Activated T-cell treated with anti-CD3 and anti-CD28 coated beads, Interleukin-2, amount 50 U/mL, for 72 hours (primary cell): ENCODE data around the gene ATOSA. TPM values are rescaled to one million over a fixed set of nuclear protein-coding genes. Genes with fewer than 3 reads are reported as not detected.

Experiments
- ATAC-seq, 2 donors: fragments of 150-1000 bp; cut with Tn5 transposase; replicated peaks in 1 of 2; 2 replicates each; pipeline ENCODE4 v1.10.0; 2021; ENCODE audit warnings: moderate library complexity in 2 of 2, mild to moderate bottlenecking in 1 of 2
- DNase-seq, 2 donors: peaks; one replicate each; pipeline ENCODE4 v3.0.0; 2021 to 2022; ENCODE audit warnings: mixed read lengths in 1 of 2
- H3K27ac Mint-ChIP-seq: one replicate; pipeline ENCODE4 v1.8.0; 2022; ENCODE audit warnings: mild to moderate bottlenecking, moderate library complexity, mixed read lengths
- H3K27me3 Mint-ChIP-seq: one replicate; pipeline ENCODE4 v1.8.0; 2022; ENCODE audit warnings: low read depth, mixed read lengths
- H3K36me3 Mint-ChIP-seq, 2 donors: one replicate each; pipeline ENCODE4 v1.8.0; 2022; ENCODE audit warnings: mixed read lengths in 2 of 2, mild to moderate bottlenecking in 1 of 2; ENCODE audit not compliant: insufficient read depth in 2 of 2
- H3K4me1 Mint-ChIP-seq: one replicate; pipeline ENCODE4 v1.8.0; 2022; ENCODE audit warnings: low read depth, mixed read lengths
- H3K4me3 Mint-ChIP-seq, 2 donors: one replicate each; pipeline ENCODE4 v1.8.0; 2022; ENCODE audit warnings: mild to moderate bottlenecking in 2 of 2, mixed read lengths in 2 of 2, moderate library complexity in 2 of 2
- H3K9me3 Mint-ChIP-seq, 2 donors: one replicate each; pipeline ENCODE4 v1.8.0; 2022; ENCODE audit warnings: mixed read lengths in 2 of 2
- total RNA-seq, 2 donors: library from RNA; stranded (reverse); gene quantifications; one replicate each; pipeline ENCODE4 v1.2.3, GENCODE V29; 2022

ATOSA gene
- total RNA-seq, 2 donors from 2014 or later = 37.2 to 41.7 TPM

GRCh38 chr15:52658955-52659354, 20.2 kb downstream of the ATOSA start:
- ATAC-seq (peak; percentile 94 to 95), DNase-seq (peak; percentile 58 to 70)
- peaks cover 4 to 16% of the 10 kb centered on the region in 2 donors for H3K36me3 Mint-ChIP-seq
- no peaks in the 10 kb centered on the region for H3K9me3 Mint-ChIP-seq
- peak overlapping the region; percentile 21 for H3K27ac Mint-ChIP-seq
- peak overlapping the region; percentile 48 to 55 for H3K4me3 Mint-ChIP-seq
- H3K27me3 Mint-ChIP-seq = no peaks in the 10 kb centered on the region
- peaks cover 48% of the 10 kb centered on the region for H3K4me1 Mint-ChIP-seq

DNA sequence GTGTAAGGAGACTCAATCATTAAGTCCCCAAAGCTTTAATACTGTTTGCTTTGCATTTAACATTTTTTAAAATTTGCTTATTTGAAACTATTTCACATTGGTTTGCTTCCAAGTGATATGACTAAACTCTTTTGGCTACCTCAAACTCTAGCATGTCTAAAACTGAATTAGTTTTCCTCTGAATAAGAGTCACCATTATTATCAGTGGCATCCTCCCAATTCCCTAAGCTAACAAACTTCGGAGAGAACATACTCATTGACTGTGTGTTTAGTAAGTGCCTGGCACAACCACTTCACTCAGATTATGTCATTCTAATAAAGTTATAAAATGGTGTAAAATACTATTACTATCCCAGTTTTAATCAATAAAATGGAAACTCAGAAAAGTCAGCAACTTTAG, 21.9 kb downstream of the ATOSA start:
- Mint-ChIP-seq H3K9me3 (no peaks in the 10 kb centered on the region), H3K4me3 (no peak overlapping the region), H3K4me1 (peaks cover 44% of the 10 kb centered on the region), H3K36me3 (peaks cover 4 to 12% of the 10 kb centered on the region in 2 donors), H3K27me3 (no peaks in the 10 kb centered on the region), H3K27ac (no peak overlapping the region)
- no peak for DNase-seq
- no peak for ATAC-seq

GRCh38 chr15:52656412-52656811, 22.8 kb downstream of the ATOSA start:
- H3K27me3 Mint-ChIP-seq = no peaks in the 10 kb centered on the region
- DNase-seq (no peak), ATAC-seq (no peak)
- peaks cover 4 to 11% of the 10 kb centered on the region in 2 donors for H3K36me3 Mint-ChIP-seq
- no peak overlapping the region for H3K27ac Mint-ChIP-seq
- H3K4me1 Mint-ChIP-seq = peaks cover 38% of the 10 kb centered on the region
- no peaks in the 10 kb centered on the region for H3K9me3 Mint-ChIP-seq
- H3K4me3 Mint-ChIP-seq = no peak overlapping the region

- H3K9me3 Mint-ChIP-seq = no peaks in the 10 kb centered on the region
- ATAC-seq = peak in 1 of 2 donors; percentile 43
- H3K4me3 Mint-ChIP-seq = no peak overlapping the region
- DNase-seq = no peak
- H3K4me1 Mint-ChIP-seq = peaks cover 17% of the 10 kb centered on the region
- no peaks in the 10 kb centered on the region for H3K27me3 Mint-ChIP-seq
- peaks cover 0 to 6% of the 10 kb centered on the region in 2 donors for H3K36me3 Mint-ChIP-seq
- no peak overlapping the region for H3K27ac Mint-ChIP-seq
Observed at GRCh38 chr15:52653431-52653964, 25.7 kb downstream of the ATOSA start.

DNA sequence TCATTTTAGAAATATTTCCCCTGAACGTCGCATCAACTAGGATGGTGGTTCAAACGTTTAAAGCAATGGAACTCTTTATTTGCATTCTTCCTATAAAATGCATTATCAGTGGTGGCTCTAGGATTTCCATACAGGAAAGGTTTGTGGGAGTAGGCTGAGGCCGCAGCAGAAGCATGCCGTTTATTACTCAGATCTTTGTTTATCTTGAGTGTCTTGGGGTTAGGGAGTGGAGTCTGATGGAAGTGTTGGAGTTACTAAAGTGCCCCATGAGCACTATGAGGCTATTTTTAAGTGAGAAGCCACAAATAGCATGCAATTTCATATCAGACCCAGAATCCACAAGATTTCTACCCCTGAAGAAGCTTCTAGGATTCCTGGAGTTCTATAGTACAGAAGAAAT, 26.2 kb downstream of the ATOSA start:
- ATAC-seq (no peak), DNase-seq (no peak)
- Mint-ChIP-seq H3K9me3 (no peaks in the 10 kb centered on the region), H3K4me3 (no peak overlapping the region), H3K36me3 (peaks cover 0 to 3% of the 10 kb centered on the region in 2 donors), H3K4me1 (peaks cover 12% of the 10 kb centered on the region), H3K27me3 (no peaks in the 10 kb centered on the region), H3K27ac (no peak overlapping the region)

GRCh38 chr15:52652286-52652685, 26.9 kb downstream of the ATOSA start:
- ATAC-seq (no peak), DNase-seq (no peak)
- Mint-ChIP-seq H3K36me3 (peaks cover 0 to 3% of the 10 kb centered on the region in 2 donors), H3K4me1 (peaks cover 12% of the 10 kb centered on the region), H3K27ac (no peak overlapping the region), H3K27me3 (no peaks in the 10 kb centered on the region), H3K4me3 (peak overlapping the region; percentile 69 to 77), H3K9me3 (no peaks in the 10 kb centered on the region)

DNA sequence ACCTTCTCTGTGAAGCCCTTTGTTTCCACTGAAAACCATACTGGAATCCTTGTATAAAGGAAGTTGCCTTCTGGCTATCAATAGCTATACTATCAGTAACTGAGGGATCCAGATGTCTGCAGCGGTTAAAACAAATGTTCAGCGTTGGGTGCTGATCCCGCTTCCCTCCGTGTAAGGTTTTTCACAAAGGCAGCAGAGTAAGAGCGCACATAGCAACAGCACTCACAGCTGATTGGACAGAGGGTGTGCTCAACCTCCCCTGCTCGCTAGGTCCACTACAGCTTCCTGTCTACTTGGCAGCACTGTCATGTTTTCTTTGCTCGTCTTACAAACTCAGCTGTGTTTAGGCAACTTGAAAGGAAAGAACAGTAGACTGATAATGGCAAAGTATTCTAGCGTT, 27.3 kb downstream of the ATOSA start:
- ATAC-seq = peak; percentile 99 to 100
- peak overlapping the region; percentile 69 to 77 for H3K4me3 Mint-ChIP-seq
- peaks cover 0 to 3% of the 10 kb centered on the region in 2 donors for H3K36me3 Mint-ChIP-seq
- peak; percentile 28 to 37 for DNase-seq
- H3K4me1 Mint-ChIP-seq = peaks cover 12% of the 10 kb centered on the region
- no peaks in the 10 kb centered on the region for H3K9me3 Mint-ChIP-seq
- H3K27ac Mint-ChIP-seq = peak overlapping the region; percentile 41
- no peaks in the 10 kb centered on the region for H3K27me3 Mint-ChIP-seq

- Mint-ChIP-seq H3K4me1 (peaks cover 12% of the 10 kb centered on the region), H3K4me3 (no peak overlapping the region), H3K27ac (no peak overlapping the region), H3K9me3 (no peaks in the 10 kb centered on the region), H3K27me3 (no peaks in the 10 kb centered on the region), H3K36me3 (peaks cover 0 to 3% of the 10 kb centered on the region in 2 donors)
- no peak for DNase-seq
- ATAC-seq = no peak
Observed at GRCh38 chr15:52651114-52651513, 28.1 kb downstream of the ATOSA start.

DNA sequence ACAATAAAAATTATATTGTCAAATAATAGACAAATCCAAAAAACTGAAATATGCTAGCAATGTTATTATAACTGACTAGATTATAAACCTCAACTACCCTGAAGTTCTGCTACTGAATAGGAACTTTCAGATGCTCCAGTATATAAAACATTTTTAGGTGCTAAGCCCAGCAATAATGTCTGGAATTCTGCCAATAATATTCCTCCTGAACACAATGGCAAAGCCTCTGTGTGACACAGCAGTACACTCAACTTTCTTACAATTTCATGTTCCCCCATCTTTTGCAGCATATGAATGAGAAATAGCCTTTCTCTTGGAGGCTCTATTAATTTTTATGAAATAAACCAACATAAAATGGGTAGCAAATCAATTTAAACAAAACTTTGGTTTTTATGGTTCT, 29.5 kb downstream of the ATOSA start:
- no peak overlapping the region for H3K27ac Mint-ChIP-seq
- no peaks in the 10 kb centered on the region for H3K27me3 Mint-ChIP-seq
- H3K4me3 Mint-ChIP-seq = no peak overlapping the region
- peaks cover 0 to 3% of the 10 kb centered on the region in 2 donors for H3K36me3 Mint-ChIP-seq
- no peaks in the 10 kb centered on the region for H3K9me3 Mint-ChIP-seq
- ATAC-seq (no peak), DNase-seq (no peak)
- H3K4me1 Mint-ChIP-seq = peaks cover 7% of the 10 kb centered on the region

GRCh38 chr15:52645916-52646315, 33.3 kb downstream of the ATOSA start:
- Mint-ChIP-seq H3K36me3 (no peaks in the 10 kb centered on the region), H3K4me1 (peaks cover 9% of the 10 kb centered on the region), H3K4me3 (no peak overlapping the region), H3K9me3 (no peaks in the 10 kb centered on the region), H3K27ac (peak overlapping the region; percentile 3), H3K27me3 (no peaks in the 10 kb centered on the region)
- no peak for ATAC-seq
- DNase-seq = no peak

GRCh38 chr15:52642386-52643361, 36.5 kb downstream of the ATOSA start:
- no peak for ATAC-seq
- Mint-ChIP-seq H3K4me1 (peaks cover 9% of the 10 kb centered on the region), H3K27ac (no peak overlapping the region), H3K36me3 (no peaks in the 10 kb centered on the region), H3K9me3 (no peaks in the 10 kb centered on the region), H3K27me3 (no peaks in the 10 kb centered on the region), H3K4me3 (no peak overlapping the region)
- no peak for DNase-seq

DNA sequence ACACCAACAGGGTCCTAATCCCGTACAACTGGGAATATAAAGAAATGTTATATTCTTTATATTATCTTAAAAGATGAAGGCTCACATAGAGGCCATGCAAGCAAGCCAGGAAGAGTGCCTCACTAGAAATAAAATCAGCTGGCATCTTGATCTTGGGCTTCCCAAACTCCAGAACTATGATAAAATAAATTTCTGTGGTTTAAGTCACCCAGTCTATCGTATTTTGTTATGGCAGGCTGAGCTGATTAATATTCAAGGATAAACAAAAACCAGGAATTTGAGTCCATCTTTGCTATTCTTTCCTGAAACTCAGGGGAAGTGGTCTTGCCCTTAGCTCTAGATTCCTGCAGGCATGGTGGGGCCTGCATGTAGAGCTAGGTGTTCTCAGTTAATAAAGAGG, 42.7 kb downstream of the ATOSA start:
- DNase-seq (no peak), ATAC-seq (peak in 1 of 2 donors; percentile 27)
- Mint-ChIP-seq H3K9me3 (no peaks in the 10 kb centered on the region), H3K36me3 (peaks cover 1 to 5% of the 10 kb centered on the region in 2 donors), H3K4me3 (no peak overlapping the region), H3K27ac (no peak overlapping the region), H3K27me3 (no peaks in the 10 kb centered on the region), H3K4me1 (no peaks in the 10 kb centered on the region)

DNA sequence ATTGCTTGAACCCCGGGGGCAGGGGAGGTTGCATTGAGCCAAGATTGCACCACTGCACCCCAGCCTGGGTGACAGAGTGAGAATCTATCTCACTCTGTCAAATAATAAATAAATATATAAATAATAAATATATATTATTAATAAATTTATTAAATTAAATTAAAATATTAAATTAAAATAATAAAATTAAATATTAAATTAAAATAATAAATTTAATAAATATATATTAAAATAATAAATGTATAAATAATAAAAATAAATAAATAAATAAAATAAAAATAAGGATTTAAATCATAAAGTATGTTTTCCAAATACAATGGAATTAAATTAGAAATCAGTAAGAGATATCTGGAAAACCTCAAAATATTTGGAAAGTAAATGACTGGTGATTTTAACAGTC, 43.3 kb downstream of the ATOSA start:
- Mint-ChIP-seq H3K27ac (no peak overlapping the region), H3K9me3 (no peaks in the 10 kb centered on the region), H3K36me3 (peaks cover 1 to 5% of the 10 kb centered on the region in 2 donors), H3K4me1 (no peaks in the 10 kb centered on the region), H3K27me3 (no peaks in the 10 kb centered on the region), H3K4me3 (no peak overlapping the region)
- no peak for ATAC-seq
- no peak for DNase-seq
